HK-2 (cell line): ENCODE results near the gene ZNF892.
"Not testable (repeated sequence)": the region's sequence is repeated elsewhere in the genome, so short reads cannot be mapped to it uniquely, and the experiment has no call there.

Experiments used
- DNase-seq: peaks from one replicate; pipeline ENCODE4 v3.0.0-alpha.2; 2018; ENCODE audit not compliant: unreplicated experiment

Gene ZNF892

GRCh38 chr2:95225658-95226057 is 18.3 kb downstream of the ZNF892 start:
- no peak for DNase-seq

- peak; percentile 75 for DNase-seq
Observed at GRCh38 chr2:95231723-95232122, 24.4 kb downstream of the ZNF892 start.

- DNase-seq = no peak
Observed at GRCh38 chr2:95232232-95232631, 24.9 kb downstream of the ZNF892 start.

- DNase-seq = peak; percentile 49
Observed at GRCh38 chr2:95234286-95234785, 27.0 kb downstream of the ZNF892 start.

GRCh38 chr2:95234816-95235215 is 27.5 kb downstream of the ZNF892 start:
- peak; percentile 37 for DNase-seq

GRCh38 chr2:95238131-95238530 is 30.8 kb downstream of the ZNF892 start:
- no peak for DNase-seq

- DNase-seq = no peak
Observed at GRCh38 chr2:95240091-95240490, 32.8 kb downstream of the ZNF892 start.

- no peak for DNase-seq
Observed at GRCh38 chr2:95240556-95240955, 33.2 kb downstream of the ZNF892 start.

GRCh38 chr2:95242084-95242483 is 34.8 kb downstream of the ZNF892 start:
- not testable (repeated sequence) for DNase-seq
